Transverse colon (tissue), 4 donors: ENCODE data around the gene TMCO6. TPM values are rescaled to one million over a fixed set of nuclear protein-coding genes. Genes with fewer than 3 reads are reported as not detected.
A peak's percentile ranks its signal among the peaks of the same experiment; 100 is the strongest.

Experiments
- DNase-seq: peaks from one replicate; pipeline ENCODE4 v3.0.0-alpha.2; 2019
- H3K27ac ChIP-seq, 4 donors: fragments of 200-600 bp; sonication (generic); 2 replicates each; pipeline ENCODE4 v1.5.1; 2016 to 2018; ENCODE audit warnings: inconsistent platforms in 4 of 4
- H3K27me3 ChIP-seq: fragments of 200-600 bp; sonication (generic); 2 replicates; pipeline ENCODE4 v1.5.1; 2017; ENCODE audit warnings: inconsistent platforms
- H3K36me3 ChIP-seq, 4 donors: fragments of 200-600 bp; sonication (generic); 2 replicates each; pipeline ENCODE4 v1.5.1; 2017 to 2019; ENCODE audit warnings: inconsistent platforms in 4 of 4
- H3K4me1 ChIP-seq, 4 donors: fragments of 200-600 bp; sonication (generic); 2 replicates each; pipeline ENCODE4 v1.5.1; 2017 to 2020; ENCODE audit warnings: inconsistent platforms in 4 of 4
- H3K4me3 ChIP-seq, 4 donors: fragments of 200-600 bp; sonication (generic); 1 replicate in 1 of 4; 2 replicates in 3 of 4; pipeline versions ENCODE4 v1.5.1 to v1.6.1; 2017 to 2019; ENCODE audit warnings: inconsistent platforms in 4 of 4
- H3K9me3 ChIP-seq, 2 donors: fragments of 200-600 bp; sonication (generic); 2 replicates each; pipeline ENCODE4 v1.5.1; 2017 to 2019; ENCODE audit warnings: inconsistent platforms in 2 of 2
- EP300 ChIP-seq: sonication (generic); formaldehyde crosslinking; IDR thresholded peaks from one replicate; pipeline ENCODE4 v1.6.1; 2017; ENCODE audit warnings: antibody characterized with exemption, low read depth
- POLR2A ChIP-seq: fragments of 450-650 bp; IDR thresholded peaks from one replicate; pipeline ENCODE4 v1.6.1; 2016; ENCODE audit warnings: antibody characterized with exemption, mild to moderate bottlenecking, moderate library complexity
- POLR2AphosphoS5 ChIP-seq, 3 donors: sonication (generic); formaldehyde crosslinking; IDR thresholded peaks; one replicate each; pipeline ENCODE4 v1.6.1; 2016; ENCODE audit warnings: antibody characterized with exemption in 3 of 3
- WGBS, 2 donors: methylation state at CpG; one replicate each; pipeline ENCODE4 v1.1.5; 2018; ENCODE audit warnings: low coverage in 1 of 2; 5-methylcytosine and 5-hydroxymethylcytosine counted together
- in situ Hi-C, 4 donors: fragments of 200-750 bp; cut with MboI; loops; one replicate each; pipeline versions ENCODE4 v1.15.0 to v1.15.1; 2017; ENCODE audit warnings: low sequenced_read_pairs in 3 of 4, low pct_ligation_motif_present in 1 of 4, low pct_unique_long_range_greater_than_20kb in 1 of 4
- intact Hi-C: fragments of 100-400 bp; cut with DNase I; formaldehyde crosslinking; loops from one replicate; pipeline ENCODE4 v1.15.1; 2023; ENCODE audit warnings: low total_unique reads
- total RNA-seq, 4 donors: library from RNA; depleted of rRNA; stranded (reverse); fragments of >200 nt; gene quantifications; one replicate each; pipeline ENCODE4 v1.1.0, GENCODE V29; 2016
- TF ChIP-seq, protein P1 (sequence below), 5 experiments: fragments of 200-600 bp in 3 of 5; fragments of 450-650 bp in 2 of 5; sonication (generic) in 3 of 5; IDR thresholded peaks; 1 replicate in 2 of 5; 2 replicates in 3 of 5; pipeline ENCODE4 v1.5.1; 2016 to 2017; ENCODE audit warnings: antibody characterized with exemption in 5 of 5, inconsistent platforms in 3 of 5, mild to moderate bottlenecking in 2 of 5, moderate library complexity in 1 of 5

Gene TMCO6
- total RNA-seq, 4 donors from 2014 or later, result 0.75 to 99.2 (median 40.2) TPM

DNA sequence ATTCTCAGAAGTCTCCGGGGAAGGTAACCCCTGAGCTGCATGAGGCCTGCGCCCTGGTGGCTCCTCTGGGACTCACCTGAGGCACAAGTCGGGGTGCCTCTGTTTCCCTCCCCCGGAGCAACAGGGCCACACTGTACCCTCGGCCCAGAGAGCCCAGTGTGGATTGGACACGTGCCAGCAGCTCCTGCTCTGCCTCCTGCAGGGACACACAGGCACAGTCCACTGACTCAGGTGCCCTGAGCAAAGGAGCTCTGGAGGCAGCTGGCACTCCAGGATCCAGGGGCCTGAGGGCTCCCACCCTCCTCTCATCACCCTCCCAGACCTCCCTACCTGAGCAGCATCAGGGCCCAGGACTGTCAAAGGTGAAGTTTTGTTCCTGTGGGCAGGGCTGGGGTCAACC, 45.1 kb upstream of the TMCO6 start:
- in situ Hi-C loops, result no loop called here
- Histone ChIP-seq H3K4me1 (peaks cover 0 to 19% (median 0%) of the 10 kb centered on the region in 4 donors), H3K27ac (no peak overlapping the region), H3K4me3 (no peak overlapping the region), H3K36me3 (no peaks in the 10 kb centered on the region), H3K9me3 (no peaks in the 10 kb centered on the region), H3K27me3 (no peaks in the 10 kb centered on the region)
- DNase-seq, result no peak
- WGBS, 2 donors, result 90% methylated on average over 2 of the region's 6 CpGs; no CpG with 5 or more reads in 1 of the 2 donors
- intact Hi-C loops, result no loop called here
- TF ChIP-seq, protein P1, sequence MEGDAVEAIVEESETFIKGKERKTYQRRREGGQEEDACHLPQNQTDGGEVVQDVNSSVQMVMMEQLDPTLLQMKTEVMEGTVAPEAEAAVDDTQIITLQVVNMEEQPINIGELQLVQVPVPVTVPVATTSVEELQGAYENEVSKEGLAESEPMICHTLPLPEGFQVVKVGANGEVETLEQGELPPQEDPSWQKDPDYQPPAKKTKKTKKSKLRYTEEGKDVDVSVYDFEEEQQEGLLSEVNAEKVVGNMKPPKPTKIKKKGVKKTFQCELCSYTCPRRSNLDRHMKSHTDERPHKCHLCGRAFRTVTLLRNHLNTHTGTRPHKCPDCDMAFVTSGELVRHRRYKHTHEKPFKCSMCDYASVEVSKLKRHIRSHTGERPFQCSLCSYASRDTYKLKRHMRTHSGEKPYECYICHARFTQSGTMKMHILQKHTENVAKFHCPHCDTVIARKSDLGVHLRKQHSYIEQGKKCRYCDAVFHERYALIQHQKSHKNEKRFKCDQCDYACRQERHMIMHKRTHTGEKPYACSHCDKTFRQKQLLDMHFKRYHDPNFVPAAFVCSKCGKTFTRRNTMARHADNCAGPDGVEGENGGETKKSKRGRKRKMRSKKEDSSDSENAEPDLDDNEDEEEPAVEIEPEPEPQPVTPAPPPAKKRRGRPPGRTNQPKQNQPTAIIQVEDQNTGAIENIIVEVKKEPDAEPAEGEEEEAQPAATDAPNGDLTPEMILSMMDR (IDR thresholded peaks at IDR 0.05), result no peak
- TF ChIP-seq POLR2AphosphoS5 (IDR thresholded peaks at IDR 0.05), result no peak
- no peak for TF ChIP-seq POLR2A
- TF ChIP-seq EP300, result no peak

DNA sequence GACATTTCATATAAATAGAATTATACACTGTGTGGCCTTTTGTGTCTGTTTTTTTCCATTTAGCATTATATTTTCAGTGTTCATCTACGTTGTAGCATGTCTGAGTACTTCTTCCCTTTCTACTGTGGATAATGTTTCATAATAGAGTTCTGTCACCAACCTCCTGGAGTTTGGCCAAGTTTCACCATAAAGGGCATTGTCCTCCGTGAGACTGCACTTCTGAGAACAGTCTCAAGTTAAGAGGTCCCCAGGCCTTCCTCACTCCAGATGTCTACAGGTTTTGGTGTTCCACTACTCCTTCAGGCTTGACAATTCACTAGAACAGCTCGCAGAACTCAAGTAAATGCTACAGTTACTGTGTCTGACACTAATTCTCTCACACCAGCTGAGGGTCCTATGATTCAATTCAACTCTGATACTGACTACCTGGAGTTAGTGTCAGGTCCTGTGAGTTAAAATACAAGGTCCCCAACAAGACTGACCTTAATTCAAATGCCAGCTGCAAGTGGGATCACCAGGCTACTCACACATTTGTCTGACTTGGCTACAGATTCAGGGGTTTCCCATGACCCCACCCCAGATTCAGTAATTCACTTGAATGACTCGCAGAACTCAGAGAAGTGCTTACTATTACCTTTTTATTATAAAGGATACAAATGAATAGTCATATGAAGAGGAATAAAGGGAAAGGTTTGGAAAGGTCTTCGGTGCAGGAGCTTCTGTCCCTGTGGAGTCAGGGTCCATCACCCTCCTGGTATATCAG, 43.5 kb upstream of the TMCO6 start:
- in situ Hi-C loops (no loop called here), intact Hi-C loops (no loop called here)
- H3K27ac ChIP-seq, result peak overlapping the region in 3 of 4 donors; percentile 5 to 18 (median 16)
- 61 to 77% methylated on average over 3 to 5 of the region's 5 CpGs for WGBS, 2 donors
- DNase-seq, result peak; percentile 53
- H3K9me3 ChIP-seq, result no peaks in the 10 kb centered on the region
- H3K4me3 ChIP-seq, result no peak overlapping the region
- no peaks in the 10 kb centered on the region for H3K36me3 ChIP-seq
- H3K4me1 ChIP-seq, result peaks cover 0 to 17% (median 0%) of the 10 kb centered on the region in 4 donors
- H3K27me3 ChIP-seq, result no peaks in the 10 kb centered on the region
- TF ChIP-seq POLR2A, result no peak
- peak in 1 of 3 donors; percentile 17 for TF ChIP-seq POLR2AphosphoS5 (IDR thresholded peaks at IDR 0.05)
- no peak for TF ChIP-seq EP300

DNA sequence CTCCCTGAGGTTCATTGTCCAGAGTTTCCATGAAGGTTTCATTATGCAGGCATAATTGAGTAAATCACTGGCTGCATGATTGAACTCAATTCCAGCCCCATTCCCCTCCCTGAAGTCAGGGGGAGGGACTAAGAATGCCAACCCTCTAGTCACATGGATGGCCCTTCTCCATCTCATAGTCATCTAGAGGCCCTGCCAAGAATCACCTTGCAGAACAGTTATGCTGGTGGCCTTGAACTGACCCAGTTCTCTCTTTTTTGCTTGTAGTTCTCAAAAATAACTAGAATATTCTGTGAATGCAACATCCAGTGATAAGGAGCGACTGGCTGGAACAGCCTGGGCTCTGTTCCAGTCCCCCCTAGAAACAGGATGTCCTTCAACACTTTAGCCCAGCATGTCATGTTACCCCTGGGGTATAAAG, 42.9 kb upstream of the TMCO6 start:
- Histone ChIP-seq H3K4me1 (peaks cover 0 to 17% (median 0%) of the 10 kb centered on the region in 4 donors), H3K27ac (peak overlapping the region in 1 of 4 donors; percentile 16), H3K9me3 (no peaks in the 10 kb centered on the region), H3K36me3 (no peaks in the 10 kb centered on the region), H3K27me3 (no peaks in the 10 kb centered on the region), H3K4me3 (no peak overlapping the region)
- WGBS, 2 donors, result 75% methylated on average over 1 of the region's 1 CpG; no CpG with 5 or more reads in 1 of the 2 donors
- DNase-seq, result no peak
- intact Hi-C loops, result no loop called here
- TF ChIP-seq, protein P1 (IDR thresholded peaks at IDR 0.05), result no peak
- TF ChIP-seq POLR2A, result no peak
- TF ChIP-seq EP300, result no peak
- no peak for TF ChIP-seq POLR2AphosphoS5 (IDR thresholded peaks at IDR 0.05)
- in situ Hi-C loops, result no loop called here

DNA sequence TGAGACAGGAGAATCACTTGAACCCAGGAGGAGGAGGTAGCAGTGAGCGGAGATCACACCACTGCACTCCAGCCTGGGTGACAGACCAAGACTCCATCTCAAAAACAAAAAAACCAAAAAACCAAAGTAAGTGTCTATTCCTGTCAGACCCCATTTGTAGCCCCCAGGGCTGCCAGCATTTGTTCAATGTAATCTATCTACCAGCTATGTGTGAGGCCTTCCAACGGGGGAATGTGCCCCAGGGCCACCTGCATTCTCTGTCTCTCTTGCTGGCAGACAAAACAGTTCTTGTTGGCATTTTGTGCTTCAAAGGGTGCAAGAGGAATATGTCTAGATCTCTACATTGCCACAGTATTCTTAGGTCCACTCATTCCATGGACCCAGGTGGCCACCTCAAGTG, 40.4 kb upstream of the TMCO6 start:
- WGBS, 2 donors, result 33 to 68% methylated on average over 1 to 2 of the region's 2 CpGs
- H3K4me1 ChIP-seq, result peaks cover 0 to 17% (median 0%) of the 10 kb centered on the region in 4 donors
- no peak overlapping the region for H3K27ac ChIP-seq
- no peak for DNase-seq
- H3K4me3 ChIP-seq, result no peak overlapping the region
- intact Hi-C loops (no loop called here), in situ Hi-C loops (no loop called here)
- TF ChIP-seq POLR2A (no peak), EP300 (no peak), POLR2AphosphoS5 (IDR thresholded peaks at IDR 0.05) (no peak)
- TF ChIP-seq, protein P1 (IDR thresholded peaks at IDR 0.05), result no peak
- no peaks in the 10 kb centered on the region for H3K27me3 ChIP-seq
- no peaks in the 10 kb centered on the region for H3K36me3 ChIP-seq
- H3K9me3 ChIP-seq, result no peaks in the 10 kb centered on the region
